GM12801 (cell line): ENCODE data around the gene FAM118B.

Source experiments
- CTCF ChIP-seq: IDR thresholded peaks from one replicate; pipeline ENCODE4 v1.5.1; 2011; ENCODE audit warnings: control low read depth; ENCODE audit not compliant: insufficient read length; ENCODE audit errors: extremely low read depth

FAM118B gene

DNA sequence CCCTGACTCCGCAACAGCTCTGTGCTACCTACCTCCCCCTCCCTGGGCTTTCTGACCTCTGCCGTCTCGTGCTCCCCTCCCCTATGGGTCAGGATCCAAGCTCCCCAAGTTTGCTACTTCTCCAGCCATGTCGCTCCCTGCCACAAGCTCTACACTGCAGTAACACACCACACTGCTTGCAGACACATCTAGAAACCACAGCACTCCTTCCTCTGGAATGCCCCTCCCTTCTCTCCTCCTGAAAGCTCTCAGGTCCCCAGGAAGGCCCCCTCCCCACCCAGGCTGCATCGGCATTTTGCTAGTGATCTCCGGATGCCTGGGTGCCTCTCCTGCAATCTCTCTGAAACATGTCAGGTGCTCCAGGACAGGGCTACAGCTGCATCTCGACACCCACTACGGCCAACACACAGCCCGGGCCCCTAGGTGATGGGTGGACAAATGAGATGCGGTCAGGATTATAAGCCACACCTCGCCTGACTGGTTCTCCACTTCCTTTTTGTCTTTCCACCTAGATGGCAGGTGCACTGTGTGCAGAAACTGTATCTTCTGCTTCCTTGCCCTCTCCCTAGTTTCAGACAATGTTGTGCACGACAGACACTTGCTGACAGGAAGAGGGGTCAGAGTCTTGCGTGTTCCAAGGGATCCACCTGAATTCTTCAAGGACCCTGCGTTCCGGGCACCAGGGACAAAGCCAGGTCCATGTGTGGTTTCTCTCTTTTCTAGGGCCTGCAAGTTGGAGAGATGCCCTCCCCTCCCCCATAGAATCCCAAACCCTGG lies 23.1 kb upstream of the FAM118B start:
- TF ChIP-seq CTCF, result no peak

DNA sequence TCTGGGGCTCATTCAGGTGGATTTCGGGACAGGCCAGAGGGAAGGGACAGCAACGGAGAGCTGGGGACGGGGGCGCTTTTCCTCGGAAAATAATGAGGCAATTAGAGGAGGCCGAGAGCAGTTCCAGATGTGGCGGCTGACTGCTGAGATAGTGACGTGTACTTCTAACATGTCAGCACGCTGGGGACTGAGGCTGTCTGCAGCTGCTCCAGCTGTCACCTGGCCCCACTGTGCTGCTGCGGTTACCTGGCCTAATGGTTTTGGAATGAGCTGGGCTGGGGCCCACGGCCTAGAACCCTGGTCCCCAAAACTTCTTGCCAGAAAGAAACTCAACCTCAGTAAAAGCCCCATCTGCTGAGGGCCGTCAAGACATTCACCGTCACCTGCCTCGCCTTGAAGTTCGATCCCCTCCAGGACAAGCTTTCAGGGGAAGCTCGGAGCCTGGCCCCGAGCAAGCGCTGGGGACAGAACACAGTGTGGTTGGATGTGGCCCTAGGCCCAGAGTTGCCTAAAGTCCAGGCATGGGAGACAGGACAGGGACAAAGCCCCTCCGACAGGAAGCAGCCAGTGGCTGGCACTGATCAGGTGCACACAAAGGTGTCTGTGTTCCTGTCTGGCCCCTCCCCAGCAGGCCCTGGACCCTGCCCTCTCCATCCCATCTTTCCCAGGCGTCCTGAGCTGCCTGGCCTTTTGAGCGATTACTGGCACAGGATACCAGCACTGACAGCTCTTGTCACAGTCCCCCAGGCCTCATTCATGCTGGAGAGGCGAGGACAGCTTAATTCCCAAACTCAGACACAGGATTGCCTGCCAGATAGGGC lies 22.3 kb upstream of the FAM118B start:
- TF ChIP-seq CTCF, result no peak

DNA sequence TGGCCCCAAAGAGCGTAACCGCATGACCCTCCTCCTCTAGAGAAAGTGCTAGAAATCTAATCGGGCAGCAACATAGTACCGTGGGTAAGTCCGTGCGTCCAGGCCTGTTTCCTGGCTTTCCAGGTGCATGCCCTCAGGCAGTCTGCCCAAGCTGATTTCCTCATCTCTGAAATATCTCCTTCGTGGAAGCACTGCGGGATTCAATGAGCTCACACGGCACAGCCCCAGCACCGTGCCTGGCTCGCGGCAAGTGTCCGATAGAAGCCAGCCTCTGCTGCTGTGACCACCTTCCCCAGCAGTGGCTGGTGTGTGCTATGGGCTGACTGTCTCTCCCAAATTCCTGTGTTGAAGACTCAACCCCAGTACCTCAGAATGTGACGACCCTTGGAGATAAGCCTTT lies 20.8 kb upstream of the FAM118B start:
- TF ChIP-seq CTCF, result no peak

- no peak for TF ChIP-seq CTCF
These were observed 20.1 kb upstream of the FAM118B start for GRCh38 chr11:126191379-126192073.

DNA sequence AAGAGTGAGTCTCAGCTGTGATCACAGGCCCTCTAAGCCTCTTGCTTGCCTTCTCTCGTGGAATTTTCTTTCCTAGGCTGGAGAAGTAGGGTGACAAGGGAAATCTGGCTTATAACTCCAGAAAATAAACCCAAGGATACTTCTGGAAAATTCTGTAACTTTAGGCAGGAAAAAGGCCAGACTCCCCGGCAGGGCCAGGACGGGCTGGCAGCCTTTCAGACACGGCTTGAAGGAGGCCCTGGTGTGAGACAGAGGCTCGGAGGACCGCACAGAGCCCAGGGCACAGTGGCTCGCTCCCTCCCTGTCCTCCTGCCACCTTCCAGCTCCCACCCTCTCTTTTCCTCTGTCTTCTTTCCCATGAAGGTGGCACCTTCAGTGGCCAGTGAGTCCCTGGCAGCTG lies 19.2 kb upstream of the FAM118B start:
- no peak for TF ChIP-seq CTCF

DNA sequence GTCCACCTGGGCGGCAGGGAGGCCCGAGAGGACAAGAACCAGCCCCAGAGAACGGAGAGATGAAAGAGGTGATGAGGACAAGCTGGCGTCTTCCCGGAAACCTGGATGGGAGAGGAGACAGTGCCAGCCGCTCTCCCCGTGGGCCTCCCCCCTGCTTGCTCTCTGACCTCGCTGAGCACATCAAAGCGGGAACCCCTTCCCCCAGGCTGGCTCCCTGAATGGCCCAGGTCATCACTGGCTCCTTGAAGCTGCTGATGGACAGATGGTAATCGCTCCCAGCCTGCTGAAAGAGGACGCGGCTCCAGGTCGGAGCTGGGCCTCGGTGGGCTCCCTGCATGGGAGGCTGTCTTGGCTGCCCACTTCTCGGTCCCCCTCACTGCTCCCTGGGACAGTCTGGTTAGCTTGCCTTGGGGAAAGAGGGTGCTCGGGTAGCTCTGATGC lies 18.5 kb upstream of the FAM118B start:
- no peak for TF ChIP-seq CTCF

- no peak for TF ChIP-seq CTCF
These were observed 17.4 kb upstream of the FAM118B start for GRCh38 chr11:126194121-126194543.
